HG02981 (cell line): ENCODE measurements around the gene CCDC187.

Experiments
- ATAC-seq: cut with Tn5 transposase; IDR thresholded peaks from one replicate; pipeline ENCODE4 v1.9.1; 2021; ENCODE audit warnings: mild to moderate bottlenecking, moderate library complexity; ENCODE audit not compliant: unreplicated experiment

Gene CCDC187

DNA sequence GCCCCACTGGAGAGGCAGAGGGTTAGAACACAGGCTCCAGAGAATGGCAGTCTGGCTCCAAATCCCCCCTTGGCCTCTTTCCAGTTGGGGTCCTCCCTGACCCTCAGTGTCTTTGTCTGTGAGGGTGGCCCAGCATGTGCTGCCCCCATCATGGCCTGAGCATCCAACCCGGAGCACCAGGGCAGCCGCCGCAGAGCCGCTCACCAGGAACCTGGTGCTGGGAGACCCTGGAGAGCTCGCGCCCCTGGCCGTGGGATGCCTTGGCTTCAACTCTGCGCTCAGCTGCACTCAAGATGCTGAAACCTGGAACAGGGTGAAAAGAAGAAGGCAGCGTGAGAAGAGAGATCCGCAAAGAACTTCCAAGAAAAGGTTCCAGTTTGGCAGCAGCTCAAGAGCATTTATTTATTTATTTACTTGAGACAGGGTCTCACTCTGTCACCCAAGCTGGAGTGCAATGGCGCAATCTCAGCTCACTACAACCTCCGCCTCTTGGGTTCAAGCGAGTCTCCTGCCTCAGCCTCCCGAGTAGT, 3.8 kb downstream of the CCDC187 start:
- ATAC-seq: no peak

GRCh38 chr9:136299541-136299940, 4.4 kb downstream of the CCDC187 start:
- no peak for ATAC-seq

GRCh38 chr9:136299116-136299515, 4.8 kb downstream of the CCDC187 start:
- no peak for ATAC-seq

GRCh38 chr9:136297766-136298735, 5.8 kb downstream of the CCDC187 start:
- ATAC-seq: no peak

GRCh38 chr9:136297016-136297691, 6.7 kb downstream of the CCDC187 start:
- ATAC-seq: no peak

DNA sequence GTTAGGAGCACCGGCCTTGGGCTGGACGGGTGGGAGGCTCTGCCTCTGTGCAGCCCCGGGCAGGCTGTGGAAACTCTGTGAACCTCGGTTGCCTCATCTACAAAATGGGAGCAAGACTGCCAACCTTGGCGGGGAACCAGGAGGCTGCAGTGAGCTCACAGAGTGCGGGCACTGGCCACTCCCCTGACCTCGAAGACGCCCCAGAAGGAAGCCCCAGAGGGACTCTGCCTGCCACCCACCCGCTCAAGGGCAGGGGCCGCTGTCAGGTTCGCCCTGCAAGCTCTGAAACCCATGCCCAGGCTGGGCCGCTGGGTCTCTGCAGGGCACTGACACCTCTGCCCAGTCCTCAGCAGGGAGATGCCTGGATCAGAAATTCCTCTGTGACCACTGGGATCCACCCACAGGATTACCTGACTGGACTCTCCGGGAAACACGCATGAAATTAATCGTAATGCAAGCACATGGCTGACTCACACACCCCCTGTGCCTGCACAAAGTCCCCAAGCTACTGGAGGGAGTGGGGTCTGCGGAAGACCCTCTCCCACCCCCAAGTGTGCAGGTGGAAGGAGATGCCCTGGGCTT, 7.4 kb downstream of the CCDC187 start:
- no peak for ATAC-seq

DNA sequence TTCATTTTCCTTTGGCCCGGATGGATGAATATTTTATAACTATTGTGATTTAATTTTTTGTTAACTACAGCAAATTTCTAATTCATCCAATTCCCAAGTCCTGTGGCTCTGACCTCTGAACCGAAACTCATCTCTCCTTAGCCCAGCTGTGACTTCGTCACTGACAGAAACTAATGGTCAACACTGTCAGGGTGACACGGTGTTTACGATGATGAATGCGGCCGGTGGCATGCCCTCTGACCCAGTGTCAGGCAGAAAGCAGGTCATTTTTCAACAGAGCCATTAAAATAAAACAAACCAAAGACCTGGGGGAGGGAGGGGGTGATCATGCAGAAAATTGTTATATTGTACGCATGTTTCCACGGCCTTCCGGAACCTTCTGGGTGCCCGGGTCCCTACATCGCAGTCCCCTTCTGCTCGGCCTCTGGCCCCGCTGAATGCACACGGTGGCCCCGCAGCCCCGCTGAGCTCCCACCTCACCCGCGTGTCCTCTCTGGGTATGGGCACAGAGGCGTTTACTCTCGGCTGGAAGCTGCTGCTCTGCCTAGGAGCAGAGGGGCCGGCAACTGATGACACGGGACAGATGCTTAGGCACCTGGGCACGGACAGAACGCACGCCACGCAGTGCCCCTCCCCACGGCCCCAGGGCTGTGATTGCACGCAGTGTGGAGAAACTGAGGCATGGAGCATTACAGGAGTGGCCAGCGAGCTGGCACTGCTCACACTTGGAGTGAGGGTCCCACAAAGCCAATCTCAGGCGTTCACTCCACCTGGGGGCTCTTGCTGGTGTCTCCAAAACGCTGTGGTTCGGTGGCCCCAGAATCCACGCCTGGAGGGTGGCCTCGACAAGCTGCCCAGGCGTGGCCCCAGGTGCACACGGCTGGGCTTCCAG, 8.1 kb downstream of the CCDC187 start:
- no peak for ATAC-seq

DNA sequence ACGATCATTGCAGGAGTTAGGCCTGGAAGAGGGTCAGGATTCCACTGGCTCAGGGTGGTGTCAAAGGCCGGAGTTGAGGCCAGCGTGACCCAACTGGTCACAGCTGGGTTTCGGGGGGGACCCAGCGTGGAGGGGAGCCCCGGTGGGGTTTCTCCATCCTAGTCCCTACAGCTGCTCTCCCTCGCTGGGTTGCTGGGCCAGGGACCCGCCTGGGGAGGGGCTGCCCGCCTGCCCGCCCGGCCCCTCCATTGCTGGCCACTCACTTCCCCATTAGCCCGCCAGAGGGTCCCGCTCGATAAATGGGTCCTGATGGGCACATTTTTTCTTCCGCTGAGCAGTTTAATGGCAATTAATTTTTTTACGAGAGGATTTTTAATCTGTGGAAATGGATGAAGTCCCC, 8.8 kb downstream of the CCDC187 start:
- ATAC-seq: no peak

- ATAC-seq: no peak
Measured at GRCh38 chr9:136294437-136294836, 9.5 kb downstream of the CCDC187 start.

DNA sequence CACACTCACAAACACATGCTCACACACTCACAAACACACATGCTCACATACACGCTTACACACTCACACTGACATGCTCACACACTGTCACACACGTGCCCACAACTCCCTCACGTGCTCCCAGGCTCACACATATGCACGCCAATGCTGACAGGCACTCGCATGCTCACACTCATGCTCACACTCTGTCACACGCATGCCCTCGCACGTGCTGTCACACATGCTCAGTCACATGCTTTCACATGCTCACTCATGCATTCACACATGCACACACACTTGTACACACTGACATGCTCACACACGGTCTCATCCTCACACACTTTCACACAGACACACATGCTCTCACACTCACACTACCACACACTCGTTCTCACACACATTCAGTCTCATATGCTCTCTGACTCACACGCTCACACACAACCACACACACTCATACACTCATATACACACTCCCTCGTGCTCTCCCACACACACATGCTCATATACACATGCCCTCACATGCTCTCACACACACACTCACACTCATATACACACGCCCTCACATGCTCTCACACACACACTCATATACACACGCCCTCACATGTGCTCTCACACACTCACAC, 10.3 kb downstream of the CCDC187 start:
- no peak for ATAC-seq

DNA sequence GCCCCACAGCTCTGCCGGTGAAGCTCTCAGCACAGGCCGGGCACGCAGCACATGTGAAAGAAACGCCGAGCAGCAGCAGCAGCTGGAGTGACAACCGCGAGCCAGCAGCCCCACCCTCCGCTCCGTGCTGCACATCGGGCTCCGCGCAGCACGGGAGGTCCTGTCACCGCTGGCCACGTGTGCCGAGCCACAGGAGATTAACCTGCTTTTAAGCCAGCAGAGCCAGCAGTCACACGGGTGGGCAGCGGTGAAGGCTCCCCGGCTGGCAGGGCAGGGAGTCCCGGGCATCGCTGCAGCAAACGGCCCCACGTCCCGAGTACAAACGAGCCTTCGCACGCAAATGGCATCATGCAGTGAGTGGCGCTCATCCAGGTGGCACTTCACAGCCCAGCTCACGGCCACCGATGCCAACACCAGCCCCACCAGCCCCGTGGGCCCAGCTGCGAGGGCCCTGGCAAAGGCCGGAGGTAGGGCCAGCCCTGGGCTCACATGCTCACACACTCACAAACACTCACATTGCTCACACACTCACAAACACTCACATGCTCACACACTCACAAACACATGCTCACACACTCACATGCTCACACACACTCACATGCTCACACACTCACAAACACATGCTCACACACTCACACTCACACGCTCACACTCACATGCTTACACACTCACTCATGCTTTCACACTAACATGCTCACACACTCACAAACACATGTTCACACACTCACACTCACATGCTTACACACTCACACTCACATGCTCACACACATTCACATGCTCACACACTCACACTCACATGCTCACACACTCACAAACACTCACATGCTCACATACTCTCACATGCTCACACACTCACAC, 11.1 kb downstream of the CCDC187 start:
- no peak for ATAC-seq

GRCh38 chr9:136292026-136292538, 11.8 kb downstream of the CCDC187 start:
- ATAC-seq: no peak

DNA sequence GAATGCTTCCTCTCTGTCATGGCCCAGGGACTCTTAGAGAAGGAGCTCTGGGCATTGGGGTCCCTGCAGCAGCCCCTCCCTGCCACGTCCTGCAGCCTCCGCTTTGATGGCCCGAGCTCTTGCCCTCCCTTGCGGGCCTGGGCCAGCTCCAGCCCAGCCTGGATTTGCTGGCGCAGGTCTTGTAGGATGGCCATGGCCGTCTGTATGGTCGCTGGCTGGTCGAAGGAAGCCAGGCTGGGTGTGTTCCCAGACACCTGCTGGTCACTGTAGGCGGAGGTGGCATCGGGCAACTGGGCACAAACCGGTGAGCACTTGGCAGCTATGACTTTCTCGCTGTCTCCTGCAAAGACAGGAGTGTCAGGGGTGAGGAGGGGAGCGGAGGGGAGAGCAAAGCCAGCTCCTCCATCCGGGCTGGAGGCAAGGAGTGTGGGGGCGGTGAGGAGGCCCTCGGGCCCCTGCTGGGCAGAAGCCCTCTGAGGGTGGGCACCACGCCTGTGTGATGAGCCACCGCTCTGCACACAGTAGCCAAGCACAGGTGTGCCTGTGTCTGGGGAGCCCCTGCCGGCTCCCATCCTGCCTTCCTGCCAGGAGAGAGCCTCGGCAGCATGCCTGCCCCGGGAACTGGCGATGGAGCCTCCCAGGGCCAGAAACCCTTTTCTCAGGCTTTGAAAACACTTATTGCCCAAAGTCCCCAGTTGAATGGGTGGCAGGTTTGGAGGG, 12.4 kb downstream of the CCDC187 start:
- ATAC-seq: no peak

- ATAC-seq: no peak
Measured at GRCh38 chr9:136290508-136291000, 13.3 kb downstream of the CCDC187 start.

GRCh38 chr9:136289651-136290507, 14.0 kb downstream of the CCDC187 start:
- no peak for ATAC-seq

DNA sequence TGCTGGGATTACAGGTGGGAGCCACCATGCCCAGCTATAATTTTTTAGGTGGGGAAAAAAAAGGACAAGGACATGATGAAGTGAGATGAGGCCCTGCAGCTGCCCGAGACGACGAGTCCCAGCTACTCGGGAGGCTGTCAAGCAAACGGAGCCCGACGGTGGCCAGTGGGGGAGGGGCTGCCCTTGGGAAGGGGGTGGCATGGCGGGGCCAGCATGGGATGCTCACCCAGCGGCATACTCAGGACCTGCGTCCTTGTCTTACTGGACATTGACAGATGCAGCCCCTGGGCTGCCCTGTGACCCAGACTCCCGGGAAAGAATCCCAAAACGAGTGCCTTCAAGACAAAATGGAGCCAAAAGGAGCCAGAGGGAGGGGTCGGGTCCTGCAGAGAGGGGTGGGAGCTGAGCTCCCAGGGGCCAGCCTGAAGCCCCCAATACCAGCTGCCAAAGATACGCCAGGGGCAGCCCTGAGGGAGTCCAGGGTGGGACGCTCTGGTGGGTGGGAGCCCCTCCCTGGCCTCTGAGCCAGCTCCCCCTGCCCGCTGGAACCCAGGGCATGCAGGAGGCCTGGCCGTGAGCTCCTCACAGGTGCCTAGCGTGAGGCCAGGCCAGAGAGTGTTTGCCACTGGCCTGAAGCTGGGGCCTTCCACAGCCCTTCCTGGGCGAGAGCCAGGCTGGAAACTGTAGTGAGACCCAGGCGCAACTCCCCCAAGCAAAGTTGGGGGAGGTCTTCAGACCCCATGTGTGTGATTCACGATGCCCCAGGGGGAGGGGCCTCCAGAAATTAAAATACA, 15.7 kb downstream of the CCDC187 start:
- ATAC-seq: no peak
